ENCODE data around the gene PITPNB. TPM values are rescaled to one million over a fixed set of nuclear protein-coding genes. Genes with fewer than 3 reads are reported as not detected.

The PITPNB gene
- polyA plus RNA-seq, 3 donors from 2014 or later = 46.1 to 78.1 (median 66.7) TPM

DNA sequence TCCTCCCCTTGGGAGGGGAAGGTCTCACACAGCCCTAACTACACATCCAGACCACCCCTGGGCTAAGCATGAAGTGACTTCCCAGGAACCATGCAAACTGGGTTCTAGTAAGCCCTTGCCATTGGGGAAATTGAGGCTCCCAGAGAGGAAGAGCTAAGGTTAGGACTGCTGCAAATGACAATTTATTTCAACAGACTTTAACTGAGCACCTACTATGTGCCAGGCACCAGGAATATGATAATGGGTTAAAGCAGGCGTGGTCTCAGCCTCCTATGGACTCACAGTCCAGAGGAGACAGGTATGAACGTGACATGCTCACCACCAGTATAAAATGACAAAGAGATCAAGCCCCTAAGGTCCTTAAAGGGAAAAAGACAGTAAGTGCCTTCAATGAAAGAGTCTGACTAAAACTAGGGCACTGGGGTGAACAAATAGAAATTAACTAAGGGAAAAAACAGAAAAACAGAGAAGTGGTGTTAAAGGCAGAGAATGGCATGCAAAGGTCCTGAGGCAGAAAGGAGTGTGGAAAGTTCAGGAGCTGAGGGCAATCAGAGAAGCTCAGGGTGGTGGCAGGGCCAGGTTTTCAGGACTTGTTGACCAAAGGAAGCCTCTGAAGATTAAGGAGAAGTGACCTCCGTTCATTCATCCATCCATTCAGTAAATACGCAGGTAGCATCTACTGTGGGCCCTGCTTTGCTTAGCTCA, 103.1 kb downstream of the PITPNB start:
- no peak overlapping the region for H3K27ac Mint-ChIP-seq
- H3K27me3 Mint-ChIP-seq (ENCODE audit: low read depth in 3 of 3) = peaks cover 0 to 2% (median 0%) of the 10 kb centered on the region in 3 donors
- DNase-seq = no peak
- no peak overlapping the region for H3K4me3 Mint-ChIP-seq
- H3K36me3 Mint-ChIP-seq = no peaks in the 10 kb centered on the region
- no peaks in the 10 kb centered on the region for H3K4me1 Mint-ChIP-seq
- peaks cover 0 to 1% (median 0%) of the 10 kb centered on the region in 6 donors for H3K9me3 Mint-ChIP-seq

- H3K27ac Mint-ChIP-seq = no peak overlapping the region
- H3K4me1 Mint-ChIP-seq = no peaks in the 10 kb centered on the region
- H3K4me3 Mint-ChIP-seq = no peak overlapping the region
- DNase-seq = no peak
- no peaks in the 10 kb centered on the region for H3K36me3 Mint-ChIP-seq
- peaks cover 0 to 2% (median 2%) of the 10 kb centered on the region in 3 donors for H3K27me3 Mint-ChIP-seq (ENCODE audit: low read depth in 3 of 3)
- H3K9me3 Mint-ChIP-seq = peaks cover 0 to 1% (median 0%) of the 10 kb centered on the region in 6 donors
Observed at GRCh38 chr22:27814993-27815392, 104.1 kb downstream of the PITPNB start.

DNA sequence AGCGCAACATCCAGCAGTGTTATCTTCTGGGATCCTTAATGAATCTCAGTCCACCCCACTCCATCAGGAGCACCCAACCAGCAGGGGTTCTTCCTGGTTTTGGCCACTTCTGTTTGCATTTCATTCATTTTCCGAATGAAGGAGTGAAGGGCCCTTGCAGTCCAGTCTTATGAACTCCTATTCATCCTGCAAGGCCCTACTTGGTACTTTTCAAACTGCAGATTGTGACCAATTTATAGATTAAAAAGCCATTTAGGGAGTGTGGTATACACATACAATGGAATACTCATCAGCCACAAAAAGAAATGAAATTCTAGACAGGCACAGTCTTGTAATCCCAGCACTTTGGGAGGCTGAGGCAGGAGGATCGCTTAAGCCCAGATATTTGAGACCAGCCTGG, 107.3 kb downstream of the PITPNB start:
- Mint-ChIP-seq H3K27me3 (ENCODE audit: low read depth in 3 of 3) (peaks cover 0 to 2% (median 2%) of the 10 kb centered on the region in 3 donors), H3K4me1 (no peaks in the 10 kb centered on the region), H3K36me3 (peaks cover 0 to 3% (median 0%) of the 10 kb centered on the region in 3 donors), H3K27ac (no peak overlapping the region), H3K4me3 (no peak overlapping the region), H3K9me3 (no peaks in the 10 kb centered on the region)
- no peak for DNase-seq

- Mint-ChIP-seq H3K27me3 (ENCODE audit: low read depth in 3 of 3) (peaks cover 0 to 2% (median 2%) of the 10 kb centered on the region in 3 donors), H3K9me3 (no peaks in the 10 kb centered on the region), H3K27ac (no peak overlapping the region), H3K4me3 (no peak overlapping the region), H3K36me3 (peaks cover 0 to 3% (median 0%) of the 10 kb centered on the region in 3 donors), H3K4me1 (no peaks in the 10 kb centered on the region)
- no peak for DNase-seq
Observed at GRCh38 chr22:27810609-27811151, 108.4 kb downstream of the PITPNB start.

- DNase-seq = no peak
- H3K9me3 Mint-ChIP-seq = no peaks in the 10 kb centered on the region
- H3K27me3 Mint-ChIP-seq (ENCODE audit: low read depth in 3 of 3) = peaks cover 0 to 2% (median 2%) of the 10 kb centered on the region in 3 donors
- no peak overlapping the region for H3K27ac Mint-ChIP-seq
- H3K4me3 Mint-ChIP-seq = no peak overlapping the region
- peaks cover 0 to 2% of the 10 kb centered on the region in 2 donors for H3K4me1 Mint-ChIP-seq
- peaks cover 0 to 3% (median 0%) of the 10 kb centered on the region in 3 donors for H3K36me3 Mint-ChIP-seq
Observed at GRCh38 chr22:27809700-27810608, 109.1 kb downstream of the PITPNB start.

GRCh38 chr22:27809226-27809603, 109.8 kb downstream of the PITPNB start:
- Mint-ChIP-seq H3K27me3 (ENCODE audit: low read depth in 3 of 3) (peaks cover 0 to 7% (median 3%) of the 10 kb centered on the region in 3 donors), H3K4me1 (peaks cover 4 to 5% of the 10 kb centered on the region in 2 donors)

DNA sequence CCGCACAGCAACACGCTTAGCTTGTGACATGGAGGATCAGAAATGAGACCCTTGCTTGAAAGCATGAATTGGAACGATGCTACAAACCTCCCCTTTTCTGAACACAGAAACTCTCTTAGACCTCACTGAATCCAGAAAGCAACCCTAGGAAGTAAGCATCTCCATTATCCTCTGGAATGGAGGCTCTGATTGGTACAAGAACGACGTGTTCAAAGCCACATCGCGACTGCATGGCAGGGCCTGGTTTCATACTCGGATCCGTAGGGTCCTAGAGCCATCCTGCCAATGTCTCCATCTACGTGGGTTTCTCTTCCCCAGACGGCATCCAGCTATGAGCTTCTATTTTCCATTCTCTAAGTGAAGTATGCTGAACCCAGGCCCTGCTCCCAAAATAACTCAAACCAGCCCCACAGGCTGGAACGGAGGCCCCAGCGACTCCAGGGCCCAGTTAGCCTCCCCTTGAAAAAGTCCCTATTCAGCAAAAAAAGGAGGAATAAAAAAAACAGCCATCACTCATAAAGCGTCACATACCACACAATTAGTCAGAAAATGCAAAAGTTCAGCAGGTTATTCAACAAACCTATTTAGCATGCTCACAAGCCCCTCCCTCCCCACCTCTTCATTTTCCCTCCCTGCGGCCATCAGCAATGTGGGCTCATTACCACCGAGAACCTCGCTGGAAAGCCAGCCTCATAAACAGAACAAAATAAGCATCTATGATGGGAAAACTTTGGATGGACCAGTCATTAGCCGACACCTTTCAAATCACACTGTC, 110.4 kb downstream of the PITPNB start:
- no peak overlapping the region for H3K4me3 Mint-ChIP-seq
- H3K36me3 Mint-ChIP-seq = peaks cover 0 to 3% (median 0%) of the 10 kb centered on the region in 3 donors
- peaks cover 0 to 9% (median 5%) of the 10 kb centered on the region in 3 donors for H3K27me3 Mint-ChIP-seq (ENCODE audit: low read depth in 3 of 3)
- H3K4me1 Mint-ChIP-seq = peaks cover 4 to 5% of the 10 kb centered on the region in 2 donors
- H3K9me3 Mint-ChIP-seq = no peaks in the 10 kb centered on the region
- DNase-seq = no peak
- H3K27ac Mint-ChIP-seq = no peak overlapping the region

More at GRCh38 chr22:27809226-27809603, 109.8 kb downstream of the PITPNB start:
- no peak overlapping the region for H3K4me3 Mint-ChIP-seq
- no peak for DNase-seq
- no peak overlapping the region for H3K27ac Mint-ChIP-seq
- H3K9me3 Mint-ChIP-seq = no peaks in the 10 kb centered on the region
- H3K36me3 Mint-ChIP-seq = peaks cover 0 to 3% (median 0%) of the 10 kb centered on the region in 3 donors

GRCh38 chr22:27805841-27806240, 113.2 kb downstream of the PITPNB start:
- no peaks in the 10 kb centered on the region for H3K9me3 Mint-ChIP-seq
- no peak overlapping the region for H3K27ac Mint-ChIP-seq
- H3K36me3 Mint-ChIP-seq = peaks cover 0 to 3% (median 0%) of the 10 kb centered on the region in 3 donors
- DNase-seq = no peak
- H3K27me3 Mint-ChIP-seq (ENCODE audit: low read depth in 3 of 3) = peaks cover 0 to 12% (median 8%) of the 10 kb centered on the region in 3 donors
- H3K4me1 Mint-ChIP-seq = peaks cover 13 to 15% of the 10 kb centered on the region in 2 donors
- H3K4me3 Mint-ChIP-seq = no peak overlapping the region

GRCh38 chr22:27804470-27805297, 114.4 kb downstream of the PITPNB start:
- Mint-ChIP-seq H3K9me3 (no peaks in the 10 kb centered on the region), H3K4me1 (peaks cover 13 to 15% of the 10 kb centered on the region in 2 donors)

DNA sequence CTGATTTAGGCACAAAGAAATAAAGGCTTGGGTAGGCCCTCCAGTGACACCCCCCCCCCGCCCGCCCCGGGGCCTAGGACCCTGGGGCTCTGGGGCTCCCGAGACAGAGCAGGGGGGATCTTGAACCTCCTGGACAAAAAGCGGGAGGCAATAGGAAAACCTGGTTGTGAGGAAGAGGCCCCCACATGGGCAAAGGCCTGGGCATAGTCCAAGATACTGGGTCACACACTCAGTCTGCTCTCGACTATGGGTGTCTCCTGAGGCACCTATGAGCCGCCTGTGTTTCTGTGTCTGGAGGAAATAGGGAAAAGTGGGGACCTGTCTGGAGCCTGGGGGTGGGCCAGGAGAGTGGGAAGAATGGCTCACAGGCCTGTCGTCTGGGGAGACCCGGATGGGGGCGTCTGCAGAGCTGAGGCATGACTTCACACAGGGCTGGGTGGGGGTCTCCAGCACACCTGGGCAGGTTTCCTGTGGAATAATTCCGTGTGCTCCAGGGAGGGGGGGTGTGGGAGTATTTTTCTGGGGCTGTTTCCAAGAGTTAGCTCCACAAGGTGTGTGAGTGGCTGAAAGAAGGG, 115.1 kb downstream of the PITPNB start:
- Mint-ChIP-seq H3K27me3 (ENCODE audit: low read depth in 3 of 3) (peaks cover 0 to 9% (median 8%) of the 10 kb centered on the region in 3 donors), H3K9me3 (no peaks in the 10 kb centered on the region), H3K27ac (no peak overlapping the region), H3K36me3 (peaks cover 0 to 3% (median 0%) of the 10 kb centered on the region in 3 donors), H3K4me1 (peaks cover 13 to 15% of the 10 kb centered on the region in 2 donors), H3K4me3 (peak overlapping the region in 1 of 5 donors; percentile 11)
- DNase-seq = no peak

More at GRCh38 chr22:27804470-27805297, 114.4 kb downstream of the PITPNB start:
- peaks cover 0 to 9% (median 8%) of the 10 kb centered on the region in 3 donors for H3K27me3 Mint-ChIP-seq (ENCODE audit: low read depth in 3 of 3)
- H3K4me3 Mint-ChIP-seq = peak overlapping the region in 3 of 5 donors; percentile 38 to 47 (median 45)
- DNase-seq = peak in 1 of 3 donors; percentile 14
- H3K27ac Mint-ChIP-seq = no peak overlapping the region
- peaks cover 0 to 3% (median 0%) of the 10 kb centered on the region in 3 donors for H3K36me3 Mint-ChIP-seq

GRCh38 chr22:27802346-27803073, 116.5 kb downstream of the PITPNB start:
- peaks cover 0 to 10% (median 9%) of the 10 kb centered on the region in 3 donors for H3K27me3 Mint-ChIP-seq (ENCODE audit: low read depth in 3 of 3)
- H3K4me3 Mint-ChIP-seq = peak overlapping the region; percentile 82 to 89 (median 88)
- peaks cover 0 to 3% (median 0%) of the 10 kb centered on the region in 3 donors for H3K36me3 Mint-ChIP-seq
- DNase-seq = no peak
- H3K4me1 Mint-ChIP-seq = peaks cover 13 to 15% of the 10 kb centered on the region in 2 donors
- no peak overlapping the region for H3K27ac Mint-ChIP-seq
- H3K9me3 Mint-ChIP-seq = no peaks in the 10 kb centered on the region

Data from immature natural killer cell (primary cell).